ENCODE data around the gene C11orf97.

Gene C11orf97

DNA sequence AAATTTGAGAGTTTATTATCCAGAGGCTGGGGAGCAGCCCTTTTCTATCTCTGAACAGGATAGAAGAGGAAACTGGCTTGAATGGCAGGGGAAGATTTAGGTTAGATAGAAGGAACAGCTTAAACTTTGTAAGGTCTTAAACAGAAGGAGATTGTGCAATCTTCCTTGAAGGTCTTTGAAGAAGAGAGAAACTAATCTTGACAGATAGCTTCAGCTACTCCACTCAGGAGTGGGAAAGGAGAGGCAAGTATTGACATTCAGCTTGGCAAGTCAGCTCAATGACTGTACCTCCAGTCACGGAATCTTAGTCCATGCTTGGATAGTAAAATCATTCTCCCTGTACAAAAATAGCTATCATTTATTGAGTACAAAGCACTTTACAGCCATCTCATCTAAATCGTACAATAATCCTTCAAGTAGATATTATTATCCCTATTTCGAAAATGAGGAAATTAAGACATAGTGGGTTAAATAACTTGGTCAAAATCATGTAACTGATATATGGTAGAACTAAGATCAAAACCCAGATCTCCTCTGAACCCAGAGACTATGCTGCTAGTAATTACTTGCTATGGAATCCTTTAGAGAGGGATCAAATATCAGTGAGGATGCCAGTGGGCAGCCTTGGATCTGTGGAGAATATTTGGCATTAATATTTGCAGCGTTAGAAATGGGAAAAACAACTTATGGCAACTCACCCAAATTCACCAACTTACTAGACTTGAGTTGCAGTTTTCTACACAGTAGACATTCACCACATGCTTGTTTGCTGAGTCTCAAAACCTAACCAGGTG lies 14.6 kb downstream of the C11orf97 start:
- TF ChIP-seq, protein P1, sequence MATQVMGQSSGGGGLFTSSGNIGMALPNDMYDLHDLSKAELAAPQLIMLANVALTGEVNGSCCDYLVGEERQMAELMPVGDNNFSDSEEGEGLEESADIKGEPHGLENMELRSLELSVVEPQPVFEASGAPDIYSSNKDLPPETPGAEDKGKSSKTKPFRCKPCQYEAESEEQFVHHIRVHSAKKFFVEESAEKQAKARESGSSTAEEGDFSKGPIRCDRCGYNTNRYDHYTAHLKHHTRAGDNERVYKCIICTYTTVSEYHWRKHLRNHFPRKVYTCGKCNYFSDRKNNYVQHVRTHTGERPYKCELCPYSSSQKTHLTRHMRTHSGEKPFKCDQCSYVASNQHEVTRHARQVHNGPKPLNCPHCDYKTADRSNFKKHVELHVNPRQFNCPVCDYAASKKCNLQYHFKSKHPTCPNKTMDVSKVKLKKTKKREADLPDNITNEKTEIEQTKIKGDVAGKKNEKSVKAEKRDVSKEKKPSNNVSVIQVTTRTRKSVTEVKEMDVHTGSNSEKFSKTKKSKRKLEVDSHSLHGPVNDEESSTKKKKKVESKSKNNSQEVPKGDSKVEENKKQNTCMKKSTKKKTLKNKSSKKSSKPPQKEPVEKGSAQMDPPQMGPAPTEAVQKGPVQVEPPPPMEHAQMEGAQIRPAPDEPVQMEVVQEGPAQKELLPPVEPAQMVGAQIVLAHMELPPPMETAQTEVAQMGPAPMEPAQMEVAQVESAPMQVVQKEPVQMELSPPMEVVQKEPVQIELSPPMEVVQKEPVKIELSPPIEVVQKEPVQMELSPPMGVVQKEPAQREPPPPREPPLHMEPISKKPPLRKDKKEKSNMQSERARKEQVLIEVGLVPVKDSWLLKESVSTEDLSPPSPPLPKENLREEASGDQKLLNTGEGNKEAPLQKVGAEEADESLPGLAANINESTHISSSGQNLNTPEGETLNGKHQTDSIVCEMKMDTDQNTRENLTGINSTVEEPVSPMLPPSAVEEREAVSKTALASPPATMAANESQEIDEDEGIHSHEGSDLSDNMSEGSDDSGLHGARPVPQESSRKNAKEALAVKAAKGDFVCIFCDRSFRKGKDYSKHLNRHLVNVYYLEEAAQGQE (IDR thresholded peaks at IDR 0.05; ENCODE audit: low read depth): no peak
- TF ChIP-seq TEAD4 (IDR thresholded peaks at IDR 0.05): no peak
- TF ChIP-seq, protein P2, sequence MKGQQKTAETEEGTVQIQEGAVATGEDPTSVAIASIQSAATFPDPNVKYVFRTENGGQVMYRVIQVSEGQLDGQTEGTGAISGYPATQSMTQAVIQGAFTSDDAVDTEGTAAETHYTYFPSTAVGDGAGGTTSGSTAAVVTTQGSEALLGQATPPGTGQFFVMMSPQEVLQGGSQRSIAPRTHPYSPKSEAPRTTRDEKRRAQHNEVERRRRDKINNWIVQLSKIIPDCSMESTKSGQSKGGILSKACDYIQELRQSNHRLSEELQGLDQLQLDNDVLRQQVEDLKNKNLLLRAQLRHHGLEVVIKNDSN (IDR thresholded peaks at IDR 0.05): no peak
- peak; percentile 59; the same call in 1 of the 2 replicates for TF ChIP-seq CEBPB (IDR thresholded peaks at IDR 0.05)
- TF ChIP-seq, protein P3, sequence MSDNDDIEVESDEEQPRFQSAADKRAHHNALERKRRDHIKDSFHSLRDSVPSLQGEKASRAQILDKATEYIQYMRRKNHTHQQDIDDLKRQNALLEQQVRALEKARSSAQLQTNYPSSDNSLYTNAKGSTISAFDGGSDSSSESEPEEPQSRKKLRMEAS (IDR thresholded peaks at IDR 0.05): no peak
- no peak for TF ChIP-seq FOXM1 (IDR thresholded peaks at IDR 0.05; ENCODE audit: borderline replicate concordance, low read depth)

DNA sequence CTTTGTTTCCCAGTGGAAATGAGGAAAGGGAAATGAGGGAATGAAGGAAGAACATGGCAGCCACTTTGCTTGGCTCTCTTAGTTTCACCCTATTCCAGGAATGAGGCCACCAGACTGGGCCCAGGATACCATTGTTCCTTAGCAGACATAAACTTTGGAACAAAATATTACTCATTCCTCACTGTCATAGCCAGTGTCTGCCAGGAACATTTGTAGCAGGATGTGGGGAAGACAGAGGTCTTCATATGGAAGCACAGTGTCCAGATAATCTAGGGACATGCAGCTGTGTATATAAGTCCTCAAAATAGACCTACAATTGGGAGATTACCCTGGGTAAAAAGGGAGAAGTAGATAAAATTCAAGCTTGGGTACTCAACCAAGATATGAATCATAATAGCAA lies 16.3 kb downstream of the C11orf97 start:
- no peak for TF ChIP-seq TAF1 (IDR thresholded peaks at IDR 0.05; ENCODE audit: low read depth)
- TF ChIP-seq YY1 (IDR thresholded peaks at IDR 0.05; ENCODE audit: low read depth): no peak
- TF ChIP-seq TCF12 (IDR thresholded peaks at IDR 0.05; ENCODE audit: low read depth): no peak
- TF ChIP-seq, protein P1 (IDR thresholded peaks at IDR 0.05; ENCODE audit: low read depth): no peak
- no peak for TF ChIP-seq NFIC (IDR thresholded peaks at IDR 0.05)
- TF ChIP-seq EGR1 (IDR thresholded peaks at IDR 0.05): no peak
- no peak for TF ChIP-seq FOXM1 (IDR thresholded peaks at IDR 0.05; ENCODE audit: borderline replicate concordance, low read depth)
- TF ChIP-seq, protein P3 (IDR thresholded peaks at IDR 0.05): no peak
- TF ChIP-seq RAD21 (IDR thresholded peaks at IDR 0.05; ENCODE audit: low read depth): no peak
- no peak for TF ChIP-seq CREB1 (IDR thresholded peaks at IDR 0.05; ENCODE audit: low read depth)
- TF ChIP-seq ZBTB7A (IDR thresholded peaks at IDR 0.05; ENCODE audit: low read depth): no peak

DNA sequence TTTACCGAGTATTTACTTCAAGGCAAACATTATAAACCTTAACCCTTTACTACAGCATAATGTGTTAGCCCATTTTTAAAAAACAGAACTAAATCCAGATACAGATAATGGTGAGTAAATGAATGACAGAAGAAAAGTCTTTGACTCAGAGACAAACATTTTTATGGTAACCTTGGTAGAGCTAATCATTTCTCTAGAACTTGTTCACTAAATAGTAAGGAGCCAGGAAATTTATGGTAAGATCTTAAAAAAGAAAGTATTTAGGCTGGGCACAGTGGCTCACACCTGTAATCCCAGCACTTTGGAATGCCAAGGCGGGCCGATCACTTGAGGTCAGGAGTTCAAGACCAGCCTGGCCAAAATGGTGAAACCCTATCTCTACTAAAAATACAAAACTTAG lies 19.9 kb downstream of the C11orf97 start:
- TF ChIP-seq TAF1 (IDR thresholded peaks at IDR 0.05; ENCODE audit: low read depth) (no peak), TEAD4 (IDR thresholded peaks at IDR 0.05) (no peak), NFIC (IDR thresholded peaks at IDR 0.05) (no peak), FOXM1 (IDR thresholded peaks at IDR 0.05; ENCODE audit: borderline replicate concordance, low read depth) (no peak), CEBPB (IDR thresholded peaks at IDR 0.05) (no peak), RAD21 (IDR thresholded peaks at IDR 0.05; ENCODE audit: low read depth) (no peak), YY1 (IDR thresholded peaks at IDR 0.05; ENCODE audit: low read depth) (no peak), CREB1 (IDR thresholded peaks at IDR 0.05; ENCODE audit: low read depth) (no peak), TCF12 (IDR thresholded peaks at IDR 0.05; ENCODE audit: low read depth) (no peak), EP300 (IDR thresholded peaks at IDR 0.05; ENCODE audit: borderline replicate concordance) (no peak), ZBTB7A (IDR thresholded peaks at IDR 0.05; ENCODE audit: low read depth) (no peak), EGR1 (IDR thresholded peaks at IDR 0.05) (no peak)
- TF ChIP-seq, protein P3 (IDR thresholded peaks at IDR 0.05): no peak
- TF ChIP-seq, protein P1 (IDR thresholded peaks at IDR 0.05; ENCODE audit: low read depth): no peak
- TF ChIP-seq, protein P2 (IDR thresholded peaks at IDR 0.05): no peak

DNA sequence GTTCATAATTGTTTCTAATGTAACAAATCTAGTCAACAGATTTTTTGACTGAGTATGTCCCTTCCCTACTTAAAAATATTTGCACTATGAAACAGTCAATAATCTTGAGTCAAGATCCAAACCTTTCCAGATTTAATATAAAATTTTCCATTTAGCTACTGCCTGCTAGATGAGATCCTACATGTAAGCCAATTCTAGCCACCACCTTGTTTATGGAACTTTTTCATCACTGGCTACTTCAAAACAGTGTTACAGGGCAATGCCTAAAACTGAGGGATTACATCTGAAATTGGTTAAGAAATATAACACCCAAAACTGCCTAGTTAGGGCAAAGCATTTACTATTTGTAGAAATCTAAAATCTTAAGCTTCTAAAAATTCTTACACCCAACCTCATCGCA lies 20.9 kb downstream of the C11orf97 start:
- TF ChIP-seq YY1 (IDR thresholded peaks at IDR 0.05; ENCODE audit: low read depth) (no peak), ZBTB7A (IDR thresholded peaks at IDR 0.05; ENCODE audit: low read depth) (no peak), EGR1 (IDR thresholded peaks at IDR 0.05) (no peak), CEBPB (IDR thresholded peaks at IDR 0.05) (no peak), RAD21 (IDR thresholded peaks at IDR 0.05; ENCODE audit: low read depth) (no peak), TEAD4 (IDR thresholded peaks at IDR 0.05) (no peak), EP300 (IDR thresholded peaks at IDR 0.05; ENCODE audit: borderline replicate concordance) (no peak), CREB1 (IDR thresholded peaks at IDR 0.05; ENCODE audit: low read depth) (no peak), TCF12 (IDR thresholded peaks at IDR 0.05; ENCODE audit: low read depth) (no peak), NFIC (IDR thresholded peaks at IDR 0.05) (no peak), TAF1 (IDR thresholded peaks at IDR 0.05; ENCODE audit: low read depth) (no peak), FOXM1 (IDR thresholded peaks at IDR 0.05; ENCODE audit: borderline replicate concordance, low read depth) (no peak)
- TF ChIP-seq, protein P2 (IDR thresholded peaks at IDR 0.05): no peak
- TF ChIP-seq, protein P1 (IDR thresholded peaks at IDR 0.05; ENCODE audit: low read depth): no peak
- TF ChIP-seq, protein P3 (IDR thresholded peaks at IDR 0.05): no peak

Data from Ishikawa (cell line).